Coronary artery (tissue), 2 donors: ENCODE measurements around the gene VPS8.

Experiments used
- DNase-seq: peaks from one replicate; pipeline ENCODE4 v3.0.0-alpha.2; 2017; ENCODE audit warnings: low spot score
- H3K27ac ChIP-seq, 2 donors: fragments of 200-600 bp; sonication (generic); one replicate each; pipeline ENCODE4 v1.5.1; 2016 to 2019
- H3K4me3 ChIP-seq: fragments of 200-600 bp; sonication (generic); 2 replicates; pipeline ENCODE4 v1.5.1; 2016; ENCODE audit warnings: mild to moderate bottlenecking, moderate library complexity
- CTCF ChIP-seq: fragments of 200-600 bp; sonication (generic); IDR thresholded peaks from one replicate; pipeline ENCODE4 v1.5.1; 2019; ENCODE audit warnings: antibody characterized with exemption

VPS8 gene

GRCh38 chr3:184836090-184836822 lies 24.3 kb downstream of the VPS8 start:
- no peak for TF ChIP-seq CTCF
- H3K27ac ChIP-seq = no peak overlapping the region
- DNase-seq = no peak
- no peak overlapping the region for H3K4me3 ChIP-seq

- TF ChIP-seq CTCF = no peak
- H3K4me3 ChIP-seq = no peak overlapping the region
- H3K27ac ChIP-seq = no peak overlapping the region
- no peak for DNase-seq
Observed at GRCh38 chr3:184842433-184842832, 30.5 kb downstream of the VPS8 start.

DNA sequence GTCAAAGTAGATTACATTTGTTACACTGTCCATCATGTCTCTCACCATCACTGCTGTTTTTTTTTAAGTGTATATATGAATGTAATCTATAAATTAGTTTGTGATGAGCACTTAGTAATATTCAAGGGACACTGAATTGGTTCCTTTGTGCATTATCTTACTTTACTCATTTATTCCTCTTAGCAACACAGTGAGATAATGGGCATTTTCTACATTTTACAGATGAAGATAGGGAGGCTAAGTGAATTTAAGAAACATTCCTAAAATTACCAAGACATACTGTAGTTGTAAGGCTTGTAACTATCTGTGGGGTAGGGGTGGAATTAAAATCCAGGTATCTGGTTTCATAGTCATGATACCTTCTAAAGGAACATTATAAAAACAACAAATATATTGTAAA lies 33.9 kb downstream of the VPS8 start:
- Histone ChIP-seq H3K27ac (no peak overlapping the region), H3K4me3 (no peak overlapping the region)
- no peak for DNase-seq
- no peak for TF ChIP-seq CTCF

DNA sequence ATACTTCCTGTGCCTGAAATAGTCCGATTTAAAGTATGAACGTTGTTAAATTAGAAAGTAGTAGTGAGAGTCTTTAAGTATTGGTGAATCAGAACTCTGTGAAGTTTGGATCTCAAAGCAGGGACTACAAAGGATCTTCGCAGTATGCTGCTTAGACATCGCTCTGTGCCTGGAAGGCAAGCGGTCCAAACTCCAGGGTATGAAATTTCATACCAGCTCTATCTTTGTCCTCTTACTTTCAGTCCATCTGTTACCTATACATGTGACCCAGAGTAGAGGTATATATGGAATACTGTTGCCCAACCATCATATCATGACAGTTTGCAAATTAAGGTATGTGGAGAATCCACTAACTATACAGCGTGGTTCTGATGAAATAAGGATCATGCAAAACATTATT lies 34.5 kb downstream of the VPS8 start:
- no peak for DNase-seq
- no peak overlapping the region for H3K4me3 ChIP-seq
- H3K27ac ChIP-seq = no peak overlapping the region
- TF ChIP-seq CTCF = no peak

DNA sequence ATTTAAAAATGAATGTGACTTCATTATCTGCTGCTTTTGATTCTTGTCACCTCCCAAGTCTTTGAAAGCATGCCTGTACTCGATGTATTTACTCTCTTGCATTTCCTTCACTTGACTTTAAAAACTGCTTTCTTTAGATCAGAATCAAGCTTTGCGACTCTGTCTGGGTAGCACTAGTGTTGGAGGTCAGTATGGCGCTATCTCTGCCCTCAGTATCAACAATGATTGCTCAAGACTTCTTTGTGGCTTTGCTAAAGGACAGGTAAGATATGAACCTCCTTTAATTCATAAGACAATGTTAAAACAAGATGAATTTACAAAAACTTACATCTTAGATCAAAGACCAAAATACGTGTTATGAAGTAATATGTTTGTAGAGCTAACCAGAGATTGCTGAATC lies 37.0 kb downstream of the VPS8 start:
- TF ChIP-seq CTCF = no peak
- DNase-seq = no peak
- no peak overlapping the region for H3K4me3 ChIP-seq
- no peak overlapping the region for H3K27ac ChIP-seq

DNA sequence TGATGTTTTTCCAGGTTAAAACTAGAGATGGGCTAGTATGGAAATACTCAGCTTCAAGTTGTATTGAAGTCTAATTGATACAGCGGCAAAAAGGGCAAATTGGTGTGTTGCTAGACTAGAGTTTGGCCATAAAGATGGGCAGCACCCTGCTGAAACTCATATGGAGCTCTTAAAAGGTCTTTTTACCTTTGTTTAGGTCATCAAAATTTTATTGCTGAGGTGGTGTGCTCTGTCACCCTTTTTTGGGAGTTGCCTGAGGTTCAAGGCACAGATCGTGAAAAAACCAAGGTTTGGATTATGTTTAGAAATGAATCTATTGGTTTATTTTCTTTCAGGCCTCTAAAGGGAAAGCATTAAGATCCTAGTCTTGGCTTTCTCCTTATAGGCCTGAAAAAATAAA lies 38.2 kb downstream of the VPS8 start:
- no peak for TF ChIP-seq CTCF
- no peak for DNase-seq
- Histone ChIP-seq H3K27ac (no peak overlapping the region), H3K4me3 (no peak overlapping the region)

DNA sequence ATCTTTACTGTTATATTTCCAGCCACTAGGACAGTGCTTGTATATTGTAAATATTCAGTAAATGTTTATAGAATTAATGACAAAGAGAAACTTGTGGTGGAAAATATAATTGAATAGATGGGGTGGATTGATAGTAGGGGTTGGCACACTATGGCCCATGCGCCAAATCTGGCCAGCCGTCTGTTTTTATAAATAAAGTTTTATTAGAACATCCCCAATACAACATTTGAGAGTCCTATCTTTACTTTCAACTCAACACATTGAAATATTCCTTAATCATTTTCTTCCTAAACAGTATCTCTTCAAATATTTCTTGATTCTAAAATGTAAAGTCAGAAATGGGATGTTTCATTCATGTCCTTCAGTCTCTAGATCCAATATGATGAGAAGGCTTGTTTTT lies 45.1 kb downstream of the VPS8 start:
- DNase-seq = no peak
- TF ChIP-seq CTCF = no peak
- no peak overlapping the region for H3K27ac ChIP-seq
- H3K4me3 ChIP-seq = no peak overlapping the region
